GM20000 (cell line): ENCODE results near the gene YJEFN3.

Experiments
- DNase-seq: peaks from one replicate; pipeline ENCODE4 v3.0.0; 2012; ENCODE audit warnings: low spot score
- TF ChIP-seq, protein P1 (sequence below): IDR thresholded peaks from 2 replicates; pipeline ENCODE4 v1.5.1; 2012; ENCODE audit warnings: mild to moderate bottlenecking, control low read depth; ENCODE audit errors: extremely low read depth, missing control alignments

Gene YJEFN3

DNA sequence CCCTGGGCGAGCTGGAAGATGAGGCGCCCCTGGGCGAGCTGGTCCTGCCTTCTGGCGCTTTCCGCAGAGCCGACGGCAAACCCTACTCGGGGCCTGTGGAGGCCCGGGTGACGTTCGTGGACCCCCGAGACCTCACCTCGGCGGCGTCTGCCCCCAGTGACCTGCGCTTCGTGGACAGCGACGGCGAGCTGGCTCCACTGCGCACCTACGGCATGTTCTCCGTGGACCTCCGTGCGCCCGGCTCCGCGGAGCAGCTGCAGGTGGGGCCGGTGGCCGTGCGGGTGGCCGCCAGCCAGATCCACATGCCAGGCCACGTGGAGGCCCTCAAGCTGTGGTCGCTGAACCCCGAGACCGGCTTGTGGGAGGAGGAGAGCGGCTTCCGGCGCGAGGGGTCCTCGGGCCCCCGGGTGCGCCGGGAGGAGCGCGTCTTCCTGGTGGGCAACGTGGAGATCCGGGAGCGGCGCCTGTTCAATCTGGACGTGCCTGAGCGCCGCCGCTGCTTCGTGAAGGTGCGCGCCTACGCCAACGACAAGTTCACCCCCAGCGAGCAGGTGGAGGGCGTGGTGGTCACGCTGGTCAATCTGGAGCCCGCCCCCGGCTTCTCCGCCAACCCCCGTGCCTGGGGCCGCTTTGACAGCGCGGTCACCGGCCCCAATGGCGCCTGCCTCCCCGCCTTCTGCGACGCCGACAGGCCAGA is 15.7 kb downstream of the YJEFN3 start:
- TF ChIP-seq, protein P1, sequence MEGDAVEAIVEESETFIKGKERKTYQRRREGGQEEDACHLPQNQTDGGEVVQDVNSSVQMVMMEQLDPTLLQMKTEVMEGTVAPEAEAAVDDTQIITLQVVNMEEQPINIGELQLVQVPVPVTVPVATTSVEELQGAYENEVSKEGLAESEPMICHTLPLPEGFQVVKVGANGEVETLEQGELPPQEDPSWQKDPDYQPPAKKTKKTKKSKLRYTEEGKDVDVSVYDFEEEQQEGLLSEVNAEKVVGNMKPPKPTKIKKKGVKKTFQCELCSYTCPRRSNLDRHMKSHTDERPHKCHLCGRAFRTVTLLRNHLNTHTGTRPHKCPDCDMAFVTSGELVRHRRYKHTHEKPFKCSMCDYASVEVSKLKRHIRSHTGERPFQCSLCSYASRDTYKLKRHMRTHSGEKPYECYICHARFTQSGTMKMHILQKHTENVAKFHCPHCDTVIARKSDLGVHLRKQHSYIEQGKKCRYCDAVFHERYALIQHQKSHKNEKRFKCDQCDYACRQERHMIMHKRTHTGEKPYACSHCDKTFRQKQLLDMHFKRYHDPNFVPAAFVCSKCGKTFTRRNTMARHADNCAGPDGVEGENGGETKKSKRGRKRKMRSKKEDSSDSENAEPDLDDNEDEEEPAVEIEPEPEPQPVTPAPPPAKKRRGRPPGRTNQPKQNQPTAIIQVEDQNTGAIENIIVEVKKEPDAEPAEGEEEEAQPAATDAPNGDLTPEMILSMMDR = no peak
- no peak for DNase-seq

DNA sequence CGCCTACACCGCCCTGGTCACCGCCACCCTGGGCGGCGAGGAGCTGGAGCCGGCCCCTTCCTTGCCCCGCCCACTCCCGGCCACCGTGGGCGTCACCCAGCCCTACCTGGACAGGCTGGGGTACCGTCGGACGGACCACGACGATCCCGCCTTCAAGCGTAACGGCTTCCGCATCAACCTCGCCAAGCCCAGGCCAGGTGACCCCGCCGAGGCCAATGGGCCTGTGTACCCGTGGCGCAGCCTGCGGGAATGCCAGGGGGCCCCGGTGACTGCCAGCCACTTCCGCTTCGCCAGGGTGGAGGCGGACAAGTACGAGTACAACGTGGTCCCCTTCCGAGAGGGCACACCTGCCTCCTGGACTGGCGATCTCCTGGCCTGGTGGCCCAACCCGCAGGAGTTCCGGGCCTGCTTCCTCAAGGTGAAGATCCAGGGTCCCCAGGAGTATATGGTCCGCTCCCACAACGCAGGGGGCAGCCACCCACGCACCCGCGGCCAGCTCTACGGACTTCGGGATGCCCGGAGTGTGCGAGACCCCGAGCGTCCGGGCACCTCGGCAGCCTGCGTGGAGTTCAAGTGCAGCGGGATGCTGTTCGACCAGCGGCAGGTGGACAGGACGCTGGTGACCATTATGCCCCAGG is 16.4 kb downstream of the YJEFN3 start:
- DNase-seq = no peak
- TF ChIP-seq, protein P1 = no peak

DNA sequence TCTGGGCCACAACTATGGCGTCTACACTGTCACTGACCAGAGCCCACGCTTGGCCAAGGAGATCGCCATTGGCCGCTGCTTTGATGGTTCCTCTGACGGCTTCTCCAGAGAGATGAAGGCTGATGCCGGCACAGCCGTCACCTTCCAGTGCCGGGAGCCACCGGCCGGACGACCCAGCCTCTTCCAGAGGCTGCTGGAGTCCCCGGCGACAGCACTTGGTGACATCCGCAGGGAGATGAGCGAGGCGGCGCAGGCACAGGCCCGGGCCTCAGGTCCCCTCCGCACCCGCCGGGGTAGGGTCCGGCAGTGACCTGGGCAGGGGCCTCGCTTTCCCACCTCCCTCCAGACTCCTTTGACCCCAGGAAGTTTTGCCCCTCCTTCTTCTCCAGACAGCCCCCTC is 17.0 kb downstream of the YJEFN3 start:
- TF ChIP-seq, protein P1 = no peak
- DNase-seq = no peak

DNA sequence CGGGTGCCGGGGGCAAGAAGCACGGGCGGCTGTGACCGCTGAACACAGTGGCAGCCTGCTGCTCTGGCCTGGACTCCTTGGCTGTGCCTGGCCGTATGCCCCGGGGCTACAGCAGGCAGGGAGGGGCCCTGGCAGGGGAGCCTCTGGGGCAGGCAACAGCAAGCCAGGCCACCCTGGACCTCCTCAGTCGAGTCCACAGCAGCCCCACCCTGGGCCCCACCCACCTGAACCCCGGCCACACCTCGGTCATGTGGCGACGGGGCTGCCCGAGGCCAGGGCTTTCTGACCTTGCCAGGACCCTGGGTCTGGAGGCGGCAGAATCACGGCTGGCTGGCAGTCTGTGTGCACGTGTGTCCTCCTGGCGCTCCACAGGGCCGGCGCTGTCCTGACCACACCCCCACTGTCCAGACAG is 18.0 kb downstream of the YJEFN3 start:
- TF ChIP-seq, protein P1 = no peak
- DNase-seq = no peak

DNA sequence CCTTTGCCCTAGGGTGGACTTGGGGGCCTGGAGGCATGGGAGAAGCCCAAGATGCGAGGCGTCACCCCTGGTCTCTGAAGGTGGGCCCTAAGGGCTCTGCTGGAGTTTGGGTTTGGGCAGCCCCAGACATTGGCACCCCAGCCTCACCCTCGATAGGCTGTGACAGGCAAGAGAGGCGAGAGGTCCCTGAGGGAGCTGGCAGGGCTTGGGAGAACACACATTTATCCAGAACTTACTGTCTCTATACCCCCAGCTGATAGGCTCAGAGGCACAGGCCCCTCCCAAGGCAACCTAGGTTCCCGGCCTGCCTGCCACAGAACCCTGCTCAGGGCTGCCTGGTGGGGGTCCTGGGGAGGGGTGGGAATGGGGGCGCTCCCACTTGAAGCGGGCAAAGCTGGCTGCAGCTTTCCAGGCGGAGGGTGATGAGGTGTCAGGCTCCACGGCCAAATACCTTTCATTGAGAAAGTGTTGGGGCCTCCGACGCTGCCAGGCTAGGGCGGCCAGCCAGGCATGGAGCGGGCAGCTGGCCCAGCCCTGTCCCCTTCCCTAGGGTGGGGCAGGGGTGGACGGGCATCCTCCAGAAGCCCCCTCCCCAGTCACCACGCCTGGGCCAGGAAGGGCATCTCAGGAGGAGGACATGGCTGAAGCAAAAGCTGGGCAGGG is 19.1 kb downstream of the YJEFN3 start:
- TF ChIP-seq, protein P1 = no peak

DNA sequence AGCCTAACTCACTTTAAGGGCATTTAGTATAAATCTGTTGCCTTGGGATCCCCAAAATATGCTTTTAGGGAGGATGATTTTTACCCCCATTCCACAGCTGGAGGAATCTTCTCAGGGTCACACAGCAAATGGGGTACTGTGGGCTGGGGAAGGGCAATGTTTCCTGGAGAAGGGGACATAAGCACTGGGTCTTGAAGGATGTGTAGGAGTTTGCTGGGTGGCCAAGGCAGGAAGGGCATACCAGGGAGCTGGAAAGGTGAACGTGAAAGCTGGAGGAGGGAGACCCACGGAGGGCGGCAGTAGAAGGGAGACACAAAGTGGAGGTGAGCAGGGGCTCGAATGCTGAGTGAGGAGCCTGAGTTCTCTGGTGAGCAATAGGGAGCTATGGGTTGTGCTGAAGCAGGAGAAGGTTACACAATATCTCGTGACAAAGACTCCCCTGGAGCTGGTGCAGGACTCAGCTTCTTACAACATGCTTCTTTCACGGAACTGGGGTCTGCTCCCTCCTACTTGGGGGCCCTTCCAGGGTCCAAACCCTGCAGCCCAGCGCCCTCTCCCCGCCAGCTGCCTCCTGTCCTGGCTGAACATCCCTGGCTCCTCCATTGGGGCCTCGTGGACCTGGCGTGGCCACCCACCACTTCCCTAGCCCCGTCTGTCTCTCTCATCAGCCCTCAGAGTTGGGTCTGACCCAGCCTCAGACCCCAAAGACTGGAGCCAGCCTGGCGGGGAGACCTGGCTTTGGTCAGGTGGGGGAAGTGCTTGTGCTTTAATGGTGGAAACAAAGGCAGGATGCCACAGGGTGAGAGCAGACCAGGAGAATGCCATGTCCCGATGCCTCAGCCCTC is 20.4 kb downstream of the YJEFN3 start:
- DNase-seq = no peak
- TF ChIP-seq, protein P1 = no peak

More for the DNA sequence above, 19.1 kb downstream of the YJEFN3 start:
- no peak for DNase-seq
